Duodenal mucosa (tissue), 2 donors: Measurements from ENCODE around the gene OR8J3.

Experiments used
- H3K27ac ChIP-seq: one replicate; pipeline ENCODE4 v1.7.0; 2013; ENCODE audit warnings: low read depth, low read length
- H3K27me3 ChIP-seq, 2 donors: one replicate each; pipeline ENCODE4 v1.7.0; 2013; ENCODE audit warnings: low read length in 2 of 2, control low read depth in 1 of 2; ENCODE audit not compliant: insufficient read depth in 2 of 2, control insufficient read depth in 1 of 2
- H3K36me3 ChIP-seq, 2 donors: one replicate each; pipeline ENCODE4 v1.7.0; 2013; ENCODE audit warnings: low read length in 2 of 2, control low read depth in 1 of 2; ENCODE audit not compliant: insufficient read depth in 2 of 2, control insufficient read depth in 1 of 2
- H3K4me1 ChIP-seq, 2 donors: one replicate each; pipeline ENCODE4 v1.7.0; 2013; ENCODE audit warnings: low read length in 2 of 2, control low read depth in 1 of 2; ENCODE audit not compliant: insufficient read depth in 2 of 2, control insufficient read depth in 1 of 2
- H3K4me3 ChIP-seq, 2 donors: one replicate each; pipeline ENCODE4 v1.7.0; 2013; ENCODE audit warnings: low read length in 2 of 2, low read depth in 1 of 2
- H3K9ac ChIP-seq, 2 donors: one replicate each; pipeline ENCODE4 v1.7.0; 2013; ENCODE audit warnings: low read length in 2 of 2, low read depth in 1 of 2
- H3K9me3 ChIP-seq, 2 donors: one replicate each; pipeline ENCODE4 v1.7.0; 2013; ENCODE audit warnings: low read length in 2 of 2, control low read depth in 1 of 2; ENCODE audit not compliant: control insufficient read depth in 1 of 2

OR8J3 gene

GRCh38 chr11:56122073-56122472 is 17.9 kb downstream of the OR8J3 start, which contains the start of gene OR8H3:
Gene OR8H3 (plus strand): TSS chr11:56122373. CDS start chr11:56122373, 0 bp downstream.
- Histone ChIP-seq H3K9ac (no peak within 1 kb of the TSS), H3K27me3 (no peaks in the 10 kb centered on the region), H3K36me3 (no peaks in the 10 kb centered on the region), H3K4me1 (no peaks in the 10 kb centered on the region), H3K4me3 (no peak within 1 kb of the TSS), H3K27ac (no peak within 1 kb of the TSS), H3K9me3 (peaks cover 4 to 9% of the 10 kb centered on the region in 2 donors)

GRCh38 chr11:56103210-56103737 is 36.7 kb downstream of the OR8J3 start, which contains the start of gene OR8H2:
Gene OR8H2 (plus strand): TSS chr11:56103687. CDS start chr11:56105043, 1,356 bp downstream.
- no peaks in the 10 kb centered on the region for H3K4me1 ChIP-seq
- no peaks in the 10 kb centered on the region for H3K36me3 ChIP-seq
- H3K4me3 ChIP-seq: no peak within 1 kb of the TSS
- no peaks in the 10 kb centered on the region for H3K27me3 ChIP-seq
- no peak within 1 kb of the TSS for H3K9ac ChIP-seq
- peaks cover 0 to 10% of the 10 kb centered on the region in 2 donors for H3K9me3 ChIP-seq
- H3K27ac ChIP-seq: no peak within 1 kb of the TSS

GRCh38 chr11:56093008-56093407 is 47.0 kb downstream of the OR8J3 start, which contains the start of gene OR8I2:
Gene OR8I2 (plus strand): TSS chr11:56093308. CDS start chr11:56093308, 0 bp downstream.
- no peak within 1 kb of the TSS for H3K27ac ChIP-seq
- H3K4me3 ChIP-seq: no peak within 1 kb of the TSS
- H3K9ac ChIP-seq: no peak within 1 kb of the TSS
- H3K36me3 ChIP-seq: no peaks in the 10 kb centered on the region
- no peaks in the 10 kb centered on the region for H3K27me3 ChIP-seq
- H3K9me3 ChIP-seq: peaks cover 0 to 2% of the 10 kb centered on the region in 2 donors
- no peaks in the 10 kb centered on the region for H3K4me1 ChIP-seq

- Histone ChIP-seq H3K27me3 (no peaks in the 10 kb centered on the region), H3K4me1 (no peaks in the 10 kb centered on the region), H3K9ac (no peak overlapping the region), H3K27ac (no peak overlapping the region), H3K9me3 (peaks cover 0 to 2% of the 10 kb centered on the region in 2 donors), H3K4me3 (no peak overlapping the region), H3K36me3 (no peaks in the 10 kb centered on the region)
These were observed 50.3 kb downstream of the OR8J3 start for GRCh38 chr11:56089697-56090096.
